Psoas muscle (tissue), 8 donors: ENCODE results near the gene UTP11. TPM values are rescaled to one million over a fixed set of nuclear protein-coding genes. Genes with fewer than 3 reads are reported as not detected.

Experiments
- ATAC-seq, 4 donors: fragments of 200-7000 bp; cut with Tn5 transposase; one replicate each; pipeline ENCODE4 v1.9.1; 2020; ENCODE audit warnings: moderate library complexity in 3 of 4, mild to moderate bottlenecking in 2 of 4
- DNase-seq, 2 donors: peaks; one replicate each; pipeline ENCODE4 v3.0.0-alpha.2; 2020
- H3K27ac ChIP-seq: fragments of 200-600 bp; one replicate; pipeline ENCODE4 v1.8.0; 2022
- H3K27me3 ChIP-seq, 3 donors: fragments of 200-600 bp in 1 of 3; one replicate each; pipeline versions ENCODE4 v1.6.1 to v1.8.0; 2013 to 2022; ENCODE audit warnings: low read length in 2 of 3, mild to moderate bottlenecking in 2 of 3, moderate library complexity in 1 of 3; ENCODE audit not compliant: insufficient read depth in 3 of 3
- H3K36me3 ChIP-seq, 2 donors: fragments of 200-600 bp in 1 of 2; one replicate each; pipeline versions ENCODE4 v1.6.1 to v1.8.0; 2013 to 2022; ENCODE audit warnings: low read depth in 1 of 2, mild to moderate bottlenecking in 1 of 2, moderate library complexity in 1 of 2; ENCODE audit not compliant: insufficient read depth in 1 of 2
- H3K4me1 ChIP-seq: fragments of 200-600 bp; one replicate; pipeline ENCODE4 v1.8.0; 2022
- H3K4me3 ChIP-seq: fragments of 200-600 bp; one replicate; pipeline ENCODE4 v1.8.0; 2022; ENCODE audit warnings: mild to moderate bottlenecking
- H3K9me3 ChIP-seq: fragments of 200-600 bp; one replicate; pipeline ENCODE4 v1.8.0; 2022
- CTCF ChIP-seq: fragments of 200-600 bp; IDR thresholded peaks from one replicate; pipeline ENCODE4 v1.8.0; 2022; ENCODE audit warnings: antibody characterized with exemption
- WGBS, 3 donors: extraction: QIAGEN DNeasy Blood & Tissue Kit; methylation state at CpG; one replicate each; pipeline versions ENCODE4 v1.1.6 to v1.1.7; 2013; 5-methylcytosine and 5-hydroxymethylcytosine counted together
- intact Hi-C, 2 donors: fragments of 100-400 bp; cut with DNase I; formaldehyde crosslinking; loops; one replicate each; pipeline versions ENCODE4 v1.11.0 to v1.14.2; 2022
- polyA plus RNA-seq, 3 donors: library from polyadenylated mRNA; stranded (reverse); fragments of 200-250 nt; gene quantifications; one replicate each; pipeline ENCODE4 v1.2.3, GENCODE V29; 2013
- total RNA-seq, 4 donors: library from RNA; stranded (reverse); fragmentation: NEBNext Ultra II Directional in 2 of 4; extraction: Animal tissue kit (Norgen Biotek cat#: 25700) in 2 of 4; gene quantifications; one replicate each; pipeline versions ENCODE4 v1.2.1 to v1.2.4, GENCODE V29; 2021 to 2023
- donor health status: healthy with polysubstance abuse.
- donor health status: DM: no; HTN: no; CAD: no; lungs with moderate emphysema.
- donor health status: Bipolar disorder and iron deficiency.
- donor health status: healthy.
- donor health status: DM: yes; HTN: yes; CAD: no.
- donor health status: DM: no; HTN: no; CAD: no.
- donor health status: DM: no; HTN: no; CAD: no.
- donor health status: DM: yes; HTN: yes; CAD: no.

The UTP11 gene
- total and polyA plus RNA-seq, 7 donors = 65.2 to 253 (median 155) TPM

DNA sequence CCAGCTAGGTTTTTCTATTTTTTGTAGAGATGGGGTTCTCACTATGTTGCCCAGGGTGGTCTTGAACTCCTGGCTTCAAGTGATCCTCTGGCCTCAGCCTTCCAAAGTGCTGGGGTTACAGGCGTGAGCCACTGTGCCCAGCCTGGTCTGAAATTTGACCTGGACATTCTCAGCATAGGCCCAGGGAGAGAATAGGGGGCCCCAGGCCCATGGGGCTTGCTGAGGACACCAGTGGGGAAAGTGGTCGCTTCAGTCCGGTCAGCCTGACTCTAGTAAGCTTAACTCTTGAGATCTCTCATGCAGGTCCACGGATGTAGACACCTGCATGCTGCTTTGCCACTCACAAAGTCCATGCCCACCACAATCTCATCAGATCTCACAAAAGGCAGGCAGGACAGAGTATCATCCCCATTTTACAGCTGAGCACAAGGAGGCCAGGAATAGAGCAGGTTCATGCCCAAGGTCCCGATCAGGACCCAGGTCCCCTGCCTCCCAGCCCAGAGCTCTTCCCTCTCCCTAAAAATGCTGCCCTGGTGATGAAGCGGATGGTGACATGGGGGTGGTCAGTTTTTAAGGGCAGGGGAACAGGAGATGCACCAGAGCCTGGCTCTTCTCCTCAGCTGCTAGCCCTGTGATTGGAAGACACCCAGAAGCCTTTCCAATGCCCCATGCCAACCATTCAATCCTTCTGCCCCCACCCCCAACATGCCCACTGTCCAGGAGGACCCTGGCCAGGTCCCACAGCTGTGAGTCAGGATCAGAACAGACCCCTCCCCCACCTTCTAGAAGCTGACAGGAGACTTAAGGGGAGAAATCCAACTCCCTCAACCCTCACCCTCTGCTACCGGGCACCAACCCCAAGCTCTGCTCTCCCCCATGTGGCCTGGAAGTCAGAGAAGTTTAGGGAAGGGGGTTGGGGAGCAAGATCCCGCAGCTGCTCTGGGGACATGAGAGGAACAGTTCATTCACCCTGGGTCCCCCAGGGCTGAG is 9.0 kb upstream of the UTP11 start:
- H3K9me3 ChIP-seq = no peaks in the 10 kb centered on the region
- 19 to 26% (median 22%) methylated on average over 8 of the region's 8 CpGs for WGBS, 3 donors
- no peak for TF ChIP-seq CTCF
- peak; percentile 78 to 93 for DNase-seq
- H3K27me3 ChIP-seq = no peaks in the 10 kb centered on the region
- peak; percentile 58 to 68 (median 65) for ATAC-seq
- H3K27ac ChIP-seq = peak overlapping the region; percentile 98
- intact Hi-C loops = no loop called here
- H3K4me1 ChIP-seq = peaks cover 68% of the 10 kb centered on the region
- peak overlapping the region; percentile 84 for H3K4me3 ChIP-seq
- peaks cover 0 to 23% of the 10 kb centered on the region in 2 donors for H3K36me3 ChIP-seq

- H3K4me3 ChIP-seq = peak overlapping the region; percentile 84
- peaks cover 0 to 14% of the 10 kb centered on the region in 2 donors for H3K36me3 ChIP-seq
- H3K4me1 ChIP-seq = peaks cover 63% of the 10 kb centered on the region
- no peaks in the 10 kb centered on the region for H3K27me3 ChIP-seq
- WGBS, 3 donors = 1 to 2% (median 1%) methylated on average over 26 of the region's 26 CpGs
- intact Hi-C loops = no loop called here
- ATAC-seq (no peak), DNase-seq (peak in 1 of 2 donors; percentile 33)
- H3K27ac ChIP-seq = peak overlapping the region; percentile 98
- H3K9me3 ChIP-seq = no peaks in the 10 kb centered on the region
- TF ChIP-seq CTCF = no peak
Observed at GRCh38 chr1:38004284-38005108, 8.0 kb upstream of the UTP11 start.

DNA sequence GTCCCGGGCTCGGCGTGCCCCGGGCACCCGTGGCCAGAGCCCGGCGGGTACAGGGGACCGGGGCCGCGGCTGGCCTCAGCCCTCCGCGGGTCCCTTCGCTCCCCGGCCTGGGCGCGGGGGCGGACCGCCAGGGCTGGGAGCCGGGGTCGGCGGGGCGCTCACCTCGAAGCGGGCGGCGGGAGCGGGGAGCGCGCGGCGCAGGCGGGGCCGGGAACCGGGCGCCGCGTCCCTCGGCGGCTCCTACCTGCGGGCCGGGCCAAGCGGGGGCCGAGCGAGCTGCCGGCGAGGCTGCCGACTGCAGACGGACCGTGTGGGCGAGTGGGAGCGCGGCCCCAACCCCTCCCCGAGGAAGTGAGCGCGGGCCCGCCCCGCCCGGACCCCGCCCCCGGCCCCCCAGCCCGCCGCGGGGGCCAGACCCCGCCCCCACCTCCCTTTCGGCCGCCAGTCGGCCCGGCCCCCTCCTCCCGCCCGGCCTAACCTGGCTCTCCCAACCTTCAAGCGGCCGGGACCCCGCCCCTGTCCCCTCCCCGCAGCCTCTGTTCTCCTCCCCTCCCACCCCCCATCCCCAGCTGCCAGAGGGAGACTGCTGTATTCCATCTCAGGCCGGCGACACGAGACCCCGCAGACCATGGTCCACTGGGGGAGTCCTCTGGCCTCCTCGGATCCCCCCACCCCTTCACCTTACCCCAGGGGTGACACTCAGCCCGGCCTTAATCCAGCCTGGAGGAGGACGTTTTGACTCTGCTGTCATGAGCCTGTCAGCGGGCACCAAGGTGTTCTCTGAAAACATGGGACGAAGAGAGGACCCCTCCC is 7.1 kb upstream of the UTP11 start, which contains the start of gene FHL3:
Gene FHL3 (minus strand): TSS at position 320 of the 813 bp plus-strand sequence. CDS start 6,102 bp downstream, outside the sequence.
- H3K4me3 ChIP-seq = peak within 1 kb of the TSS; percentile 84
- no peaks in the 10 kb centered on the region for H3K9me3 ChIP-seq
- H3K27ac ChIP-seq = peak within 1 kb of the TSS; percentile 98
- no peaks in the 10 kb centered on the region for H3K27me3 ChIP-seq
- TF ChIP-seq CTCF = no peak
- peaks cover 61% of the 10 kb centered on the region for H3K4me1 ChIP-seq
- peaks cover 0 to 7% of the 10 kb centered on the region in 2 donors for H3K36me3 ChIP-seq
- ATAC-seq (peak; percentile 37 to 45 (median 40)), DNase-seq (peak; percentile 86 to 94)
- intact Hi-C loops = no loop called here
- WGBS, 3 donors = 1 to 3% (median 2%) methylated on average over 22 to 83 of the region's 83 CpGs
